Kidney epithelial cell (primary cell): ENCODE results near the gene AFTPH. TPM values are rescaled to one million over a fixed set of nuclear protein-coding genes. Genes with fewer than 3 reads are reported as not detected.
A peak's percentile ranks its signal among the peaks of the same experiment; 100 is the strongest.

Experiments
- DNase-seq: peaks from one replicate; pipeline ENCODE4 v3.0.0-alpha.2; 2010; ENCODE audit warnings: low read depth
- H3K27me3 ChIP-seq: 2 replicates; pipeline ENCODE4 v1.6.0; 2011; ENCODE audit warnings: low read length; ENCODE audit not compliant: control insufficient read depth, insufficient read depth
- H3K36me3 ChIP-seq: 2 replicates; pipeline ENCODE4 v1.5.1; 2011; ENCODE audit warnings: low read length; ENCODE audit not compliant: control insufficient read depth, insufficient read depth
- H3K4me3 ChIP-seq: 2 replicates; pipeline ENCODE4 v1.5.1; 2011; ENCODE audit warnings: low read depth, mild to moderate bottlenecking, control low read depth, low read length
- total RNA-seq: library from RNA; depleted of rRNA; stranded (reverse); fragments of >200 nt; gene quantifications from 2 replicates; pipeline ENCODE4 v1.2.3, GENCODE V29; 2015
- TF ChIP-seq, protein P1 (sequence below): IDR thresholded peaks from 2 replicates; pipeline ENCODE4 v1.5.1; 2011; ENCODE audit warnings: mild to moderate bottlenecking, moderate library complexity, low read length, control low read depth, inconsistent platforms; ENCODE audit not compliant: insufficient read depth, poor library complexity, severe bottlenecking

AFTPH gene
- total RNA-seq, 1 donor from 2014 or later = 20.3 TPM

DNA sequence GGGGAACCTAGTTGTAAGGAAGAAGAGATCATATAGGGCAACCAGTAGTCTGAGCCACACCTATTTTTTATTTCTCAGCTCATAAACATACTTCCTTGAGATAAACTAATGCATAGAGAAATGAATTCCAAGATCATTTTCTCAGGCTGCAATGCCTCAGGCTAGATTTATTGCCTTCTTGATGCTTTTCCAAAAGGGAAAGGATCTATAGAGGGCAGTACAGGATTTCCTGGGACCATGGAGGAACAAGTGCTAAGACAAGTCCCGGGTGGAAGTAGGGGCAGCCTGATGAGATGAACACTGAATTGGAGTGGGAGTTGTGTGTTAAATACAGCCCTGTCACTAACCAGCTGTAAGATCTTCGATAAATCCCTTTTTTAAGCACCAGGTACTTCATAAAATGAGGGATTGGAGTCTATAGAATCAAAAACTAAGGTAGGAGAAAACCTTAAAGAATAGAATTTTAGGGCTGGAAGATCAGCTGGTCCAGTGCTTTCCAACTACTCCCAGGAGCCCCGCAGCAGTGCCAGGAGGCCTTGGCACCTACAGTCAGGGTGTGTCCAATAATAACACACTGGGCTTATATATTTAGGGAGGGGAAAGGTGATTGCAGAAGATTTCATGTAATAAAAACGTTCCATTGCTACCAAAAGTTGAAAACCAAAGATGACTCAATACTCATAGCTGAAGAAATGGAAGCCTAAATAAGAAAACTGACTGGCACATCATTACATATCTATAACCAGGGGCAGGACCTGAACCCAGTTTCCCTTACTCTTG lies 71.5 kb downstream of the AFTPH start:
- H3K27me3 ChIP-seq = no peaks in the 10 kb centered on the region
- no peak for DNase-seq
- TF ChIP-seq, protein P1, sequence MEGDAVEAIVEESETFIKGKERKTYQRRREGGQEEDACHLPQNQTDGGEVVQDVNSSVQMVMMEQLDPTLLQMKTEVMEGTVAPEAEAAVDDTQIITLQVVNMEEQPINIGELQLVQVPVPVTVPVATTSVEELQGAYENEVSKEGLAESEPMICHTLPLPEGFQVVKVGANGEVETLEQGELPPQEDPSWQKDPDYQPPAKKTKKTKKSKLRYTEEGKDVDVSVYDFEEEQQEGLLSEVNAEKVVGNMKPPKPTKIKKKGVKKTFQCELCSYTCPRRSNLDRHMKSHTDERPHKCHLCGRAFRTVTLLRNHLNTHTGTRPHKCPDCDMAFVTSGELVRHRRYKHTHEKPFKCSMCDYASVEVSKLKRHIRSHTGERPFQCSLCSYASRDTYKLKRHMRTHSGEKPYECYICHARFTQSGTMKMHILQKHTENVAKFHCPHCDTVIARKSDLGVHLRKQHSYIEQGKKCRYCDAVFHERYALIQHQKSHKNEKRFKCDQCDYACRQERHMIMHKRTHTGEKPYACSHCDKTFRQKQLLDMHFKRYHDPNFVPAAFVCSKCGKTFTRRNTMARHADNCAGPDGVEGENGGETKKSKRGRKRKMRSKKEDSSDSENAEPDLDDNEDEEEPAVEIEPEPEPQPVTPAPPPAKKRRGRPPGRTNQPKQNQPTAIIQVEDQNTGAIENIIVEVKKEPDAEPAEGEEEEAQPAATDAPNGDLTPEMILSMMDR = peak; percentile 19
- H3K36me3 ChIP-seq = no peaks in the 10 kb centered on the region
- H3K4me3 ChIP-seq = no peak overlapping the region

DNA sequence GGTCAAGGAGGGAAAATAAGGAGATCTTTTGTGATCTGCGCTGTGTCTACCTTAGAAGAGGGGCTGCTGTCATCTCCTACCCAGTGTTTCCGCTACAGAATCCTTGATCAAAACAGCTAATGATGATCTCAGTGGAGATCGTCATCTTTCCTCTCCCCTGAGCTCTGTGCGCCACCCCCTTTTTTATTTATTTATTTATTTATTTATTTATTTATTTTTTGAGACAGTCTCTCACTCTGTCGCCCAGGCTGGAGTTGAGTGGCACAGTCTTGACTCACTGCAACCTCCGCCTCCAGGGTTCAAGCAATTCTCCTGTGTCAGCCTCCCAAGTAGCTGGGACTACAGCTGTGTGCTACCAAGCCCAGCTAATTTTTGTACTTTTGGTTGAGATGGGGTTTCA lies 74.1 kb downstream of the AFTPH start:
- Histone ChIP-seq H3K27me3 (no peaks in the 10 kb centered on the region), H3K4me3 (no peak overlapping the region), H3K36me3 (no peaks in the 10 kb centered on the region)
- TF ChIP-seq, protein P1 = no peak
- no peak for DNase-seq

GRCh38 chr2:64599469-64599868 lies 75.3 kb downstream of the AFTPH start:
- TF ChIP-seq, protein P1 = no peak
- H3K27me3 ChIP-seq = no peaks in the 10 kb centered on the region
- DNase-seq = no peak

DNA sequence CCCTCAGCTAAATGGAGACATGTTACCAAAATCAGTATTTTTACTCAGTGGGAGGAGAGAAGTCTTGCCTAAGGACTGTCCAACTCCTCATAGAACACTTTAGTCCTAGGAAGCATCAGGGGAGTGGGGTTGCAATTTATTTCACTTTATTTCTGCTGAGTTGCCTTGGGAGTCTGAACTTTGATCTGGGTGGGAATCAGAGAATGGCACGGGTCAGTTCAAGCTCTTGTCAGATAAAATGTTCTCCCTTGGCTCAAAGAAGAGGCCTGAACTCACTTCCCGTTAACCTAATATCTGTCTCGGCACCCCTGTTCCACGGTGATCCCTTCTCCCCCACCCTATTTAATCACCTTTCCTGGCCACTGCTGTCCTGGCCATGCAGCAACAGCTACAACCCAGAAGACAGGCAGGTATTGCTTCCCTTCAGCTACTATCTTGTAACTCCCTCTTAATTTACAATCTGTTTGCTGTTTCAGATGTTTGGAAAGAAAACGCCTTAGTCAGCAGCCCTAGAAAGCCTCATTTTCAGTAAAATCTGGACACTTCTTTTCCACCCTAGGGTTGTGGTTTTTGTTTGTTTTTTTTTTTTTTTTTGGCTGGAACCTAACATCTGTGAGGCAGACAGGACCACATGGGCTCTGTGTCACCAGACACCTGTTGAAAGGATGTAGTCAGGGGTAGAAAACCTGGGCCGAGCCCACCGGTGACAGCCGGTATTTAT lies 77.1 kb downstream of the AFTPH start:
- no peaks in the 10 kb centered on the region for H3K27me3 ChIP-seq
- TF ChIP-seq, protein P1 = no peak
- H3K4me3 ChIP-seq = no peak overlapping the region
- H3K36me3 ChIP-seq = no peaks in the 10 kb centered on the region
- no peak for DNase-seq

More at GRCh38 chr2:64599469-64599868, 75.3 kb downstream of the AFTPH start:
- Histone ChIP-seq H3K4me3 (no peak overlapping the region), H3K36me3 (no peaks in the 10 kb centered on the region)

DNA sequence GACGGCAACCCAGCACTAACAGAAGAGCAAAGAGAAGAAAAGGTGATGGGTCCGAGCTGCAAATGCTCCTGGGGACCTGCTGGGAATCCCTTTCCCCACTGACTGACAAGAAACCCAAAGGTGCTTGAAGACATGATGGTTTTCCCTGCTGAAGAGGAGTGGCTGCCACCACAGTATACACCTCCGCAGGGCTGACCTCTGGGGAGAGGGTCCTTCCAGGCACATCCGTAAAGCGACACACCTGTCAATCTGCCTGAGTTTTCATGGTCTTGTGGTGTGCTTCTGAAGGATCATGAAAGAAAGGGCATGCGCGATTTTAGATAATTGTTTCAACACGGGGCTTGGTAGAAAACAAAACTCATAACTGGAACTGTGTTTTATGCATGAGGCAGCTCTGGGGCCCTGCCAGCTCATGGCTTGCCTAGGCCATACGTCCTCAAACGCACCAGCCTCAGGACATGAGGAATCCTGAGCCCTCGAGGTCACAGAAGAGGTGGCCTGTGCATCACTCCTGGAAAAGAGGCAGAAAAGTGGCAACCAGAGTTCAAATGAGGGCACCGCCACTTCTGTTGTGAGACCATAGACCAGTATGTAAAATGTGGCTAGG lies 77.8 kb downstream of the AFTPH start:
- H3K36me3 ChIP-seq = no peaks in the 10 kb centered on the region
- H3K4me3 ChIP-seq = no peak overlapping the region
- TF ChIP-seq, protein P1 = no peak
- no peaks in the 10 kb centered on the region for H3K27me3 ChIP-seq
- no peak for DNase-seq
